GM21737 (cell line): ENCODE measurements around the gene RGS6.

ENCODE experiments used
- ATAC-seq: cut with Tn5 transposase; IDR thresholded peaks from one replicate; pipeline ENCODE4 v1.9.1; 2021; ENCODE audit warnings: mild to moderate bottlenecking, moderate library complexity; ENCODE audit not compliant: unreplicated experiment

RGS6 gene

GRCh38 chr14:72301352-72301751 is 369.1 kb downstream of the RGS6 start:
- ATAC-seq, result no peak

GRCh38 chr14:72303930-72304329 is 371.7 kb downstream of the RGS6 start:
- ATAC-seq, result no peak

GRCh38 chr14:72305561-72305960 is 373.3 kb downstream of the RGS6 start:
- ATAC-seq, result no peak

- no peak for ATAC-seq
Observed at GRCh38 chr14:72308967-72309485, 376.8 kb downstream of the RGS6 start.

GRCh38 chr14:72311116-72311515 is 378.9 kb downstream of the RGS6 start:
- ATAC-seq, result no peak

- ATAC-seq, result no peak
Observed at GRCh38 chr14:72311516-72311915, 379.3 kb downstream of the RGS6 start.

- no peak for ATAC-seq
Observed at GRCh38 chr14:72314808-72315435, 382.7 kb downstream of the RGS6 start.

- ATAC-seq, result no peak
Observed at GRCh38 chr14:72315714-72316113, 383.5 kb downstream of the RGS6 start.

GRCh38 chr14:72318648-72319047 is 386.4 kb downstream of the RGS6 start:
- ATAC-seq, result no peak

- ATAC-seq, result no peak
Observed at GRCh38 chr14:72332046-72332445, 399.8 kb downstream of the RGS6 start.

- no peak for ATAC-seq
Observed at GRCh38 chr14:72332871-72333270, 400.6 kb downstream of the RGS6 start.

- ATAC-seq, result no peak
Observed at GRCh38 chr14:72333357-72333756, 401.1 kb downstream of the RGS6 start.

GRCh38 chr14:72336311-72336980 is 404.2 kb downstream of the RGS6 start:
- no peak for ATAC-seq

- ATAC-seq, result no peak
Observed at GRCh38 chr14:72341237-72341636, 409.0 kb downstream of the RGS6 start.

- no peak for ATAC-seq
Observed at GRCh38 chr14:72341686-72342085, 409.5 kb downstream of the RGS6 start.

- ATAC-seq, result no peak
Observed at GRCh38 chr14:72347118-72347517, 414.9 kb downstream of the RGS6 start.

GRCh38 chr14:72350215-72350614 is 418.0 kb downstream of the RGS6 start:
- no peak for ATAC-seq

GRCh38 chr14:72352012-72352411 is 419.8 kb downstream of the RGS6 start:
- no peak for ATAC-seq

GRCh38 chr14:72366619-72367018 is 434.4 kb downstream of the RGS6 start:
- no peak for ATAC-seq

- no peak for ATAC-seq
Observed at GRCh38 chr14:72369106-72369505, 436.9 kb downstream of the RGS6 start.

- ATAC-seq, result no peak
Observed at GRCh38 chr14:72377016-72377415, 444.8 kb downstream of the RGS6 start.

- no peak for ATAC-seq
Observed at GRCh38 chr14:72380456-72380855, 448.2 kb downstream of the RGS6 start.

- ATAC-seq, result no peak
Observed at GRCh38 chr14:72383865-72384264, 451.6 kb downstream of the RGS6 start.
